OCI-M2 (cell line): ENCODE measurements around the gene PURA.
"Not testable (repeated sequence)": the region's sequence is repeated elsewhere in the genome, so short reads cannot be mapped to it uniquely, and the experiment has no call there.

ENCODE experiments used
- DNase-seq: peaks from one replicate; lab custom pipeline; 2025; ENCODE audit not compliant: unreplicated experiment; lab: John Stamatoyannopoulos, UW

Gene PURA

GRCh38 chr5:140135127-140135526 lies 21.2 kb downstream of the PURA start:
- no peak for DNase-seq

GRCh38 chr5:140136624-140137023 lies 22.7 kb downstream of the PURA start:
- no peak for DNase-seq

DNA sequence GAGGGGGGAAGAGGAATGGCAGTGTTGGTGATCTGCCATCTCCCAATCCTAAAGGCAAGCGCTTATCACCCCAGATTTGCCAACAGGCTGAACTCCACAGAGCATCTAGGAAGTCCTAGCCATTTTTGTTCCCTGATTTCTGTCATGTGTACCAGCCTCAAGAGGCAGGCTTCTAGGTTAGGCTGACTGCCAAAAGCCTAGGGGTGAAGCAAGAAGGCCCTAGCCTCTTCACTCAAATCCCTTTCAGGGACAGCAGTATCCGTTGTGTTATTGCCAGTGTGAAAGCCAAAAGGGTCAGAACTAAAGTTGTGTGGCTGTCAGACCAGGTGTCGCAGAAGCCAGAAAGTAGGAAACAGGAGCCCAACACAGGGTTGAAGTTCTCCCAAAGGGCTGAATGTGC lies 26.5 kb downstream of the PURA start:
- DNase-seq: no peak

GRCh38 chr5:140141241-140141640 lies 27.3 kb downstream of the PURA start:
- no peak for DNase-seq

DNA sequence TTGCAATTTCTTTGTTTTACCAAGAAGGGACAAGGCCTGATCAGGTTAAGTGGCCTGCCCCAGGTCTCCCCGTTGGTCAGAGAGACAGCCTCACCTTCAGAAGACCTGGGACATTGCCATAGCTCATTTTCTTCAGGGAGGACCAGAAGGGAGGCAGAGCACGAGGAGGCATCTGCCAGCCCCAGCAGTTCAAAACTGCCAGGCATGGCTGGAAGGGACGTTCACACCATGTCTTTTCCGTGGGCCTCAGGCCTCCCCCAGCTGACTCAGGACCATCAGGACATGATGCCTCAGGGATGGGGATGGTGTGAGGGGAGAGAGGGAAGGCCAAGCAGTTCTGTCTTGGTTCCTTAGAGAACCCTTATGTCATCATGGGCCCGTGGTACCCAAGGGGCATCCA lies 28.3 kb downstream of the PURA start:
- DNase-seq: no peak

GRCh38 chr5:140142856-140143255 lies 28.9 kb downstream of the PURA start:
- no peak for DNase-seq

DNA sequence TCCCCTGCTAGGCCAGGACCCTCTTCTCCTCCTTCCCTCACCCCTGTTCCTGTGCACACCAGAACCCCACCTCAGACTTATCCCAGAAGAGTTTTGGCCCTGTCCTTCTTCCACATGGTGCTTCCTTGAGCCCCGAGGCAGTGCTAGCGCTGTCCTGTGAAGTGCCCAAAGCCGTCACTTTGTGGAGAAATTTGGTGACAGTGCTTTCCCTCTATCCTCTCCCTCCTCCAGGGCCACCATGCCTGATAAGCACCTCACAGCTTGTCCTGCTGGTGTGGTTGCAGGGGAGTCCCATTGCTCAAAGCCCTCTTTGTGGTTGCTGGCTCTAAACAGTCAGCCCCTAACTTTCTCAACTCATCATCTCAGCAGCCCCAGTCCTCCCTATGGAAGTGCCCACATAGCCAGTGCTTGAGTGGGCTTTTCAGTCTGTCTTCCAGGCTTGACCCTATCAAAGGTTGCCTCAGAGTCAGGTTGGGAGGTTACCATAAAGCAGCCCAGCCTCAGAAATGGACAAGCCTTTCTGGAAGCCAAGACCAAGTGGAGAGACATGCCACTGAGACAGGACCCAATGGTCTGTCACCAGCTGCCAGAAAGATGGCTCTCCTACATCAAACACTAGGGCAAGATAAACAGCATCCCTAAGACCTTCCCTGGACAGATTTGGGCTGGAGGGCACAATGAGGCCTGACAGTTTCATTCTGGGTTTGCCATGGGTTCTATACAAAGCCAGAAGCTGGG lies 29.8 kb downstream of the PURA start:
- no peak for DNase-seq

- no peak for DNase-seq
Observed at GRCh38 chr5:140145256-140145655, 31.3 kb downstream of the PURA start.

- no peak for DNase-seq
Observed at GRCh38 chr5:140145818-140146522, 32.1 kb downstream of the PURA start.

DNA sequence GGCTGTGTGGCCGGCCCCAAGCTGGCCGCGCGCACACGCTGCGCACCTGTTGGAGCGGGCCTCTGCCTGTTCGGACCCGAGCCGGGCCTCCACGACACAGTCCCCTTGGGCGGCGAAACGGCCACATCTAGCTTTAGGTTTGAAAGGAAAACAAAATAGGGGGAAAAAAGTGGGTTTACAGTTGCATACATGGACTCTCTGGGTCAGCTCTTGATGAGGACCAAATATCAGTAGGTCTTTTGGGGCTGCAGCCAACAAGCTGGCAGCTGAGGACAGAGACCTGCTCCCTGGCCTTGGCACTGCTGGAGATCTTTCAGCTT lies 32.6 kb downstream of the PURA start:
- DNase-seq: no peak

DNA sequence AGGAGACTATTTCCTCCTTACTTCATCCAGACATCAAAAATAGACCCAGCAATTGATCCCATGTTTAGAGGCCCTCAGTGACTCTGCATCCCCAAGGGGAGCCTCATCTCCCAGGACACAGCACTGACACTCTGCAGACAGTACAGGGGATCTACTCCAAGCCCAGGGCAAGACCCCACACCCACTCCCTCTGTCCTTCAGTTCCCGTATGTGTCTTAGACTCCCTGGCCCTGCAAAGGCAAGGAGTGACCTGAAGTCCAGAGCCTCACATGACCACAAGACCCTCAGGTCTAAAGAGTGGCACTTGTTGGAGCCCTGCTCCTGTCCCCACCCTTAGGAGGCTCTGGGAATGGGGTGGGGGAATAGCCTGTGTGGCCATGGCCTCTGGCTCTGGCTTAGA lies 33.6 kb downstream of the PURA start:
- no peak for DNase-seq

DNA sequence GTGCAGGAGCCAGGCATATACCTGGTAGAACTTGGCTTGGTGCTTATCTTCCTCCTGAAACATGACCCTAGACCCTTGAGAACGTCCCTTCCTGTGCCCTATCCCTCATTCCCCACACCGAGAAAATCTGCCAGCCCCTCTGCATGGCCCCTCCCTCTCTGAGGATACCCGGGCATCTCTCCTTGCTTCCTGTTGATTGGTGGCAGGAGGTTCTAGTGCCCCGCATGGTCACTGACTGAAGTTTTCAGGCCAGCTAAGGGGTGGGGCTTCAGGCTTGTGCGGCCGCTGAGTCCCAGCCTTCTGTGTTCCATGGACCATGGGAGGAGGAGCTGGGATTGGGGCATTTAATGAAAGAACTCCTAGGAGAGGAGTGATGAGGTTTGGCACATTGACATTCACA lies 34.6 kb downstream of the PURA start:
- no peak for DNase-seq

GRCh38 chr5:140150201-140150600 lies 36.3 kb downstream of the PURA start:
- DNase-seq: no peak

GRCh38 chr5:140151144-140152021 lies 37.5 kb downstream of the PURA start:
- no peak for DNase-seq

- DNase-seq: no peak
Observed at GRCh38 chr5:140152022-140152999, 38.4 kb downstream of the PURA start.

- DNase-seq: no peak
Observed at GRCh38 chr5:140153255-140153654, 39.3 kb downstream of the PURA start.

- no peak for DNase-seq
Observed at GRCh38 chr5:140153905-140154304, 40.0 kb downstream of the PURA start.

DNA sequence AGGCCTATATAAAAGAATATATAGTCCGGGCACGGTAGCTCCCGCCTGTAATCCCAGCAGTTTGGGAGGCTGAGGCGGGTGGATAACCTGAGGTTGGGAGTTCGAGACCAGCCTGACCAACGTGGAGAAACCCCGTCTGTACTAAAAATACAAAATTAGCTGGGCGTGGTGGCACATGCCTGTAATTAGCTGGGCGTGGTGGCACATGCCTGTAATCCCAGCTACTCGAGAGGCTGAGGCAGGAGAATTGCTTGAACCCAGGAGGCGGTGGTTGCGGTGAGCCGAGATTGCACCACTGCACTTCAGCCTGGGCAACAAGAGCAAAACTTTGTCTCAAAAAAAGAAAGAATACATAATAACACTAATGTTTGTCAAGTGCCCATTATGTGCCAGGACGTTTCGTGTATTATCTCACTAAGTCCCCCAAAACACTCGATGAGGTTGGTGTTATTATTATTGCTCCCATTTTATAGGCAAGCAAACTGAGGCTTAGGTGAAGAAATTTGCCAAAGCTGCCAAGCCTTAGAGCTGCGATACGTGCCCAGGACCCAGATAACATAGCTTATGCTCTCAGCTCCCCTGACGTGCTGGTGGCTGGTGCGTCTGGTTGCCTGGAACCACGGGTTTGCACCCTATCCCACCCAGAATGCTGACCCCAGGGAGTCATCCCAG lies 40.9 kb downstream of the PURA start:
- DNase-seq: not testable (repeated sequence)

DNA sequence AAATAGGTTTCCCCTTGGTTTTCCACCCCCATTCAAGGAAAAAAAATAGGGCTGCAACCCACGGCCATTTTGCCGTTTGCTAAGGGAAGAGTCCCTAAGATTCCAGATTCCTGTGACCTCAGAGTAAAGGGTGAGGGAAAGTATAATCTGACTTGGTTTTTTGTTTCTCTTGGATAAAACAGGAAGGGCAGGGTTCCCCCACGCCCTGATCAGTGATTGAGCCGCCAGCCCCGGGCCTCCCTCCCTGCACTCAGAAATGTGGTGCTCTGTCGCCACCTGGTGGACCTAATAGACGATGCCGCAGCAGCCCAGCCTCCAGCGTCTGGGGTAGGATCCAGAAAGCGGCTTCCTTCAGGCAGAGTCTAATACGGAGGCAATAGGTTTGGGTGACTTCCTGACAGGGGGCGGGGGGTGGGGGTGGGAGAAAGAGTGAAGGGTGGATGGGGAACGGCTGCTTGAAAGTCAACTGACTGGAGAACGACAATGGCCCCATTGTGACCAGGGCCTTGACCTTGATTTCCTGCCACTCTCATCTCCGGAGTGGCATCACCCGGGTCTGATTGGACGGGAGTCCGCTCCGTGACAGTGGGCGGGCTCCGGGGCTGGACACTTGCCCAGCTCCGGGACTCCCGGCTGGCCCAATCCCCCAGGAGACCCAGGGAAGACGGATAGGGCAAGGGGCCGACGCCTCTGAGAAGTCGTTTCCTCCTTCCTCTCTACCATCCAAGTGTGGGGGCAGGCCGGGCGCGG lies 43.3 kb downstream of the PURA start:
- DNase-seq: peak; percentile 5
